DMS79 treated with DMSO at 0.1 percent for 48 hours (cell line): ENCODE measurements around the gene INSR.
"Not testable (repeated sequence)": the region's sequence is repeated elsewhere in the genome, so short reads cannot be mapped to it uniquely, and the experiment has no call there.

Experiments used
- DNase-seq: peaks from one replicate; lab custom pipeline; 2025; lab: John Stamatoyannopoulos, UW

The INSR gene

DNA sequence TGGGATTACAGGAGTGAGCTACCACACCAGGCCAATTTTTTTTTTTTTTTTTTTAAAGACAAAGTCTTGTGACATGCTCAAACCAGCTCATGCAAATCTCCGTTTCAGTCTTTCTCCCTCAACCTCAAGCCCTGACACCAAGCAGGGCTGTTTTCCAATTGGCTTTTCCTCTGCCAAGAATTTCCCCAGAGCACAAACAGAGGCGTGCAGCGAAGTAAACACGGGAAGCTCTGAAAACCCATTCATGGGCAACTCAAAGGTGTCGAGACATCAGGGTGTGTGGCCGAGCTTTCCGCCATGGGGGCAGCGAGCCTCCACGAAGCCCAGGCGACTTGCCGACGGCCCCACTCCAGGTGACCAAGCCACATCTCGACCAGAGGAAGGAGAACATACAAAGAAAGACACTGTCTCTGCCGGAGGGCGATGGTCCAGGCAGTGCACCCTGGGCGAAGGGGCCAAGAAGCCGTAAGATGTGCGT lies 70.0 kb downstream of the INSR start:
- DNase-seq, result peak; percentile 7

GRCh38 chr19:7223429-7223828 lies 70.8 kb downstream of the INSR start:
- no peak for DNase-seq

DNA sequence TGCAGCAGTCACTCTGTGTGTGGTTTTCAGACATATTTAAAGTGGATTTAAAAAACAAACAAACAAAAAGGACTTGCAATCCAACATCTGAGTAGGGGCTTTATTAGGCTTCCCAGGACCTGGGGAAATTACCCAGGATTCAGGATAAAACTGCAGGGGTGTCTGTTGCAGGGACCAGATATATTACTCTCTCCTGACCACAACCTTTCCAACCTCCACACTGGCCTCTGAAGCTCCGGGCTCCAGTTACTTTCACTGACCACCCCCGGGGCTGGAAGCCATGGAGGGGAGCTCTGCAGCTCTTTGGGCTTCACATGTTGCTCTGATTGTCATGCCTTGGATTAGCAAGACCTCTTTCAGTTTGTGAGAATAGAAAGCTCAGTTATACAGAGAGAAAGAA lies 75.2 kb downstream of the INSR start:
- no peak for DNase-seq

GRCh38 chr19:7217861-7218260 lies 76.4 kb downstream of the INSR start:
- DNase-seq, result no peak

DNA sequence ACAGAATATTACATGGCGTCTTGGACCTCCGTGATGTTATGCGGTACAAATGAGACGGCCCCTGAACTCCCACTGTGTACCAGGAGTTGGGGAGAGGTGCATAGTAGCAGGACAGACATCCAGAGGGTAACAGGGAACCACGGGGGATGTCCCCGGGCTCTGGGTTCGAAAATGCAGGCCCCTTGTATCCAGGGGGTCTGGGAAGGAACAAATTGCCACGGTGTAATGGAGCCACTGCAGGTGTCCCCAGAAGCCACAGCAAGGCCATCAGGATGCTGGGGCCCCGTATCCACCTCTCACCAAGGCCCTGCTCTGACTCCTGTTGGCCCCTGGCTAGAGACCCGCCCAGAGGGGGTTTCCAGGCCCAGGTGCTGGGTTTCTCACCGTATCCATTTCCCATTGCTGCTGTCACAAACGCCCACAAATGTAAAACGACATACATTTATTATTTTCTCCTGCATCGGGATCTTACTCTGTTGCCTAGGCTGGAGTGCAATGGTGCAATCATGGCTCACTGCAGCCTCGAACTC lies 77.8 kb downstream of the INSR start:
- no peak for DNase-seq

GRCh38 chr19:7215176-7215575 lies 79.0 kb downstream of the INSR start:
- no peak for DNase-seq

- DNase-seq, result no peak
Measured at GRCh38 chr19:7214324-7215089, 79.7 kb downstream of the INSR start.

DNA sequence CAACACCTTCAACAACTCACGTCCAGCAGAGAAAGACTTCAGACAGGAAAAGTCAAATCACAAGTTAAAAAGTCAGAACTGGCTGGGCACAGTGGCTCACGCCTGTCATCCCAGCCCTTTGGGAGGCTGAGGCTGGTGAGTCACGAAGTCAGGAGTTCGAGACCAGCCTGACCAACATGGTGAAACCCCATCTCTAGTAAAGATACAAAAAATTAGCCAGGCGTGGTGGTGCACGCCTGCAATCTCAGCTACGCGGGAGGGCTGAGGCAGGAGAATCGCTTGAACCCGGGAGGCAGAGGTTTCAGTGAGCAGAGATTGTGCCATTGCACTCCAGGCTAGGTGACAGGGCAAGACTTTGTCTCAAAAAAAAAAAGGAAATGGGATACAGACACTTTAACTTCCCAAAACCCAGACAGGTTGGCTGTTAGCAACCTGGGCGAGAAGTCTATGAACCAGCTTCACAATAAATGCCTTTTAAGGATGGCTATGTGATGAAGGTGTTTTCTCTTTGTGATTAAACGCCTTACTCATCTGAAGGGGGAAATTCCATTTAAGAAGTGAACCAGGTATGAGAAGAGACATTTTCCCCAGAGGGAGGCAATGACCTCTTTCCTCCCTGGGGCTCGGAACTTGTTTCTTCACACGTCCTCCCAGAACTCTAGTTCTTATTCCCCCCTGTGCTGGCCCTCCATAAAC lies 80.4 kb downstream of the INSR start:
- no peak for DNase-seq

DNA sequence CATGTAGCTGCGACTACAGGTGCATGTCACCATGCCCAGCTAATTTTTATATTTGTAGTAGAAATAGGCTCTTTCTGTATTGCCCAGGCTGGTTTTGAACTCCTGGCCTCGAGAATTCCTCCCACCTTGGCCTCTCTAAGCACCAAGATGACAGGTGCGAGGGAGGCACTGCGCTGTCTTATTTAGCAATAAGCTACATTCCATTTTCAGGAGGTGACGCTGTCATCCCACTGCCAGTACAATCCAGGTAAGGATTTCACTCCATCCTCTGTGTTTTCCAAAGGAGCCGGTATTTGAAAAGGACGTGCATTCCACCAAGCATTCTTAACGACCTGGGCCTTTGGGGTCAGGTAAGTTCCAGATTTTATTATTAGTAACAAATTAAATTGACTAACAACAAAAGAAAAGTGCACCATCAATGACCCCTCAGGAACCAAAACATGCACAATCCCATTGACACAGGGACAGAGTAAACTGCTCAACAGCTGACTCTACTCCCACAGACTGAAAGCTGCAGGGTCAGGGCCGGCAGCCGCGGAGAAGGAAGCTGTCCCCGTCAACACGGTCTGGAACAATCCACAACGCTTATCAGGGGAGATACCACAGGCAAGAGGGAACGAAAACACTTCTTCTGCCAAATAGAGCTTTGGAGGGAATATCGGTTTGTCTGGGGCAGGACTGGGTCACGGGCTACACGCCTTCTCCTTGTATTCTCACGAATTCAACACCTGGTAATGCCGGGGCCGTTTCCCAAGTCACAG lies 82.8 kb downstream of the INSR start:
- no peak for DNase-seq

- no peak for DNase-seq
Measured at GRCh38 chr19:7210359-7210758, 83.9 kb downstream of the INSR start.

- not testable (repeated sequence) for DNase-seq
Measured at GRCh38 chr19:7209597-7210325, 84.5 kb downstream of the INSR start.

DNA sequence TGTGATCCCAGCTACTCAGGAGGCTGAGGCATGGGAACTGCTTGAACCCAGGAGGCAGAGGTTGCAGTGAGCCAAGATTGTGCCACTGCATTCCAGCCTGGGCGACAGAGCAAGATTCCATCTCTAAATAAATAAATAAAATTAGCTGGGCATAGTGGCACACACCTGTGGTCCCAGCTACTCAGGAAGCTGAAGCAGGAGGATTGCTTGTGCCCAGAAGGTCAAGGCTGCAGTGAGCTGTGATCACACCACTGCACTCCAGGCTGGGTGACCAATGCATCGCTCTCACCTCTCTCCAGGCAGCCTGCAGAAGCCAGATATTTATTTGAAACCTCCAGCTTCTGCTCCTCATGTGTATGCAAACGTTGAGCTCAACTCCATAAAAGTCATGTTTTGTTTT lies 85.2 kb downstream of the INSR start:
- DNase-seq, result not testable (repeated sequence)

GRCh38 chr19:7203332-7203731 lies 90.9 kb downstream of the INSR start:
- DNase-seq, result no peak

DNA sequence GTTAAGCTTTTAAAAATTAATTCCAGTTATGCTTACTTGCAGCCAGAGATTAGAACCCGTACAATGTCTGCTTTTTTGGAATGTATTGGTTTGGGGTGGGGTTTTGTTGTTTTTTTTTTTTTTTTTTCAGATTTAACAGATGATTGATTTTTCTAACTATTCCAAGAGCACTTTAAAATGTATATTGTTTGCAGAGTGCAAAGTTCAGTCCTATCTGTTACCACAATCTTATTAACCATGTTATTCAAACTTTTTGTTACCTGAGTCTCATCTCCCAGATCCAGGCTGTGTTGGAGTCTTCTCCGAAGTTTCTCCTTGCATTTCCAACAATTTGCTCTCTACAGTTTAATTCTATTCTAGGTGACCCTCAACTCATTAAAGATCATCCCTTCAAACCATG lies 91.3 kb downstream of the INSR start:
- DNase-seq, result no peak

DNA sequence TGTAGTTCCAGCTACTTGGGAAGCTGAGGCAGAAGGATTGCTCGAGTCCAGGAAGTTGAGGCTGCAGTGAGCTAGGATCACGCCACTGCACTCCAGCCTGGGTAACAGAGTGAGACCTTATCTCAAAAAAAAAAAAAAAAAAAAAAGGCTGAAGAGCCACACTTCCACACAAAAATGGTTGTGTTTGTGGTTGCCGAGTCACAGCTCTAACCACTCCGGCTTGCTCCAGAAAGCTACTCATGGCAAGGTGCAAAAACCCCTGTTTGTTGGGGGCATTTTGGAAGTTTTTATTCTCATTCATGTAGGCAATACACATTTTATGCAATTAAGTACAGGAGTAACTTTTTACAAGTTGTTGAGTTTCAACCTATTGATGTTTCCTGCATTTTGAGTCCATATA lies 93.5 kb downstream of the INSR start:
- no peak for DNase-seq

GRCh38 chr19:7199613-7200533 lies 94.3 kb downstream of the INSR start:
- no peak for DNase-seq

GRCh38 chr19:7197760-7198696 lies 96.2 kb downstream of the INSR start:
- DNase-seq, result peak; percentile 82

DNA sequence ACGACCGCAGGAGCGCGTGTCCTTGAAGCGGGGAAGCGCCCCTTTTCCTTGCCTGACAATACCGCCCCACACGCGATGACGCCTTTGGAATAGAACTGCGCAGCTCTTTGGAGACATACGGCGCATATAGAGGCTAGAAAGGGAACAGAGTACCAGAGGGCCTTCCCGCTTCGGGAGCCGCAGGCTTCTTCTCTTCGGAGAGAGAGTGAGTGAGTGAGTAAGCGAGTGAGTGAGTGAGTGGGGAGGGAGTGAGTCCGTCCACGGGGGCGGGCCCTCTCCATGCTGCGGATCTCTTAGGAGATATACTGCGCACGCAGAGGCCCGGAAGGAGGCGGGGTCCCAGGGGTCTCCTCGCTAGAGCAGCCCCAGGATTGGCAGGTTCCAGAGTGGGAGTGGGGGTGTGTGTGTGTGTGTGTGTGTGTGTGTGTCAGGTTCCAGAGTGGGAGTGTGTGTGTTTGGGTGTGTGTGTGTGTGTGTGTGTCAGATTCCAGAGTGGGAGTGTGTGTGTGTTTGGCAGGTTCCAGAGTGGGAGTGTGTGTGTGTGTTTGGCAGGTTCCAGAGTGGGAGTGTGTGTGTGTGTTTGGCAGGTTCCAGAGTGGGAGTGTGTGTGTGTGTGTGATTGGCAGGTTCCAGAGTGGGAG lies 97.0 kb downstream of the INSR start:
- DNase-seq, result peak; percentile 39

DNA sequence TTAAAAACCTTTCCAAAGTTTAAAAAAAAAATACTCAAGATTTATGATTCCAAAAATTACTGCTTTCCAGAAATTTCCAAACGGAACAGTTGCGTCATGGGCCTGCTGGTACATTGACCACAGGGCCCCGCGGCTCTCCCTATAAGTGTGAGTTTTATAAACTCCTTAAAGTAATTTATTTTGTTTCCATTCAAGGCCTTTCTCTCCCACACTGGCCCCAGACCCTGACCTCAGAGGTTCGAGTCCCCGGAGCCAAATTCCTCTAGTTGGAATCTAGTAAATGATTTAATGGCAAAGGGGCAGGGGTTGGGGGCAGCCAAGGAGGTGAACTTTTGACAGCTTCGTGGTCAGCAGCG lies 97.5 kb downstream of the INSR start:
- no peak for DNase-seq
